Cerebellar nuclear complex (tissue), 1 donor: ENCODE results near the gene FARP2.

Experiments
- DNase-seq, 2 experiments: peaks; one replicate each; lab custom pipeline; 2025; lab: John Stamatoyannopoulos, UW

Gene FARP2

DNA sequence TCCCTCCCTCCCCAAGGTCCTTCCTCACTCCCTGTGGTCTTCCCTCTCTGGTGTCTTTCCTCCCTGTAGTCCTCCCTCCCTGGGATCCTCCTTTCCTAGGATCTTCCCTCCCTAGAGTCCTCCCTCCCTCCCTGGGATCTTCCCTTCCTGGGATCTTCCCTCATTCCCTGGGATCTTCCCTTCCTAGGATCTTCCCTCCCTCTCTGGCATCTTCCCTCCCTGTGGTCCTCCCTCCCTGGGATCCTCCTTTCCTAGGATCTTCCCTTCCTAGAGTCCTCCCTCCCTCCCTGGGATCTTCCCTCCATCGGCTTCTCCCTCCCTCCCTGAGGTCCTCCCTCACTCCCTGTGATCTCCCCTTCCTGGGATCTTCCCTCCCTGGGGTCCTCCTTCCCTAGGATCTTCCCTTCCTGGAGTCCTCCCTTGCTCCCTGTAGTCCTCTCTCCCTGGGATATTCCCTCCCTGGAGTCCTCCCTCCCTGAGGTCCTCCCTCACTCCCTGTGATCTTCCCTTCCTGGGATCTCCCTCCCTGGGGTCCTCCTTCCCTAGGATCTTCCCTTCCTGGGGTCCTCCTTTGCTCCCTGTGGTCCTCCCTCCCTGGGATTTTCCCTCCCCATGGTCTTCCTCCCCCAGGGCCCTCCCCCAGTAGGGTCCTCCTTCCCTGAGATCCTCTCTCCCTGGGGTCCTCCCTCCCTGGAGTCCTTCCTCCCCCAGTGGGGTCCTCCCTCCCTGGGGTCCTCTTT is 129.3 kb downstream of the FARP2 start:
- DNase-seq = no peak

DNA sequence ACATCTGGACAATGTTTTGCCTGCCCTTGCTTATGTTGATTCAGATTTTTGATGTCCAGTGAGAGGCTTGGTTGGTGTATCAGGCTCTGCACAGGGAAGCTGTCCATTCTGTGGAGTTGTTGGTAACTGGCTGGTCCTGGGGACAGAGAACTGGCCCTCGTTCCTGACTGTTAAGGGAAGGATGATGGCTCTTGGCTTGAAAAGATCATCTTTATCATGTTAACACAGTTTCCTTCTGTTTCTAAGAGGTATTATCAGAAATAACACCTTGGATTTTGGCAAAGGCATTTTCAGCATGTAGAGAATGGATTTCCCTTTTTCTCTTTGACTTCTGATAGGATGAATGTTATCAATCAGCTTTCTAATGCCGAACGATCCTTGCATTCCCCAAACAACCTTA is 133.0 kb downstream of the FARP2 start:
- DNase-seq = no peak

DNA sequence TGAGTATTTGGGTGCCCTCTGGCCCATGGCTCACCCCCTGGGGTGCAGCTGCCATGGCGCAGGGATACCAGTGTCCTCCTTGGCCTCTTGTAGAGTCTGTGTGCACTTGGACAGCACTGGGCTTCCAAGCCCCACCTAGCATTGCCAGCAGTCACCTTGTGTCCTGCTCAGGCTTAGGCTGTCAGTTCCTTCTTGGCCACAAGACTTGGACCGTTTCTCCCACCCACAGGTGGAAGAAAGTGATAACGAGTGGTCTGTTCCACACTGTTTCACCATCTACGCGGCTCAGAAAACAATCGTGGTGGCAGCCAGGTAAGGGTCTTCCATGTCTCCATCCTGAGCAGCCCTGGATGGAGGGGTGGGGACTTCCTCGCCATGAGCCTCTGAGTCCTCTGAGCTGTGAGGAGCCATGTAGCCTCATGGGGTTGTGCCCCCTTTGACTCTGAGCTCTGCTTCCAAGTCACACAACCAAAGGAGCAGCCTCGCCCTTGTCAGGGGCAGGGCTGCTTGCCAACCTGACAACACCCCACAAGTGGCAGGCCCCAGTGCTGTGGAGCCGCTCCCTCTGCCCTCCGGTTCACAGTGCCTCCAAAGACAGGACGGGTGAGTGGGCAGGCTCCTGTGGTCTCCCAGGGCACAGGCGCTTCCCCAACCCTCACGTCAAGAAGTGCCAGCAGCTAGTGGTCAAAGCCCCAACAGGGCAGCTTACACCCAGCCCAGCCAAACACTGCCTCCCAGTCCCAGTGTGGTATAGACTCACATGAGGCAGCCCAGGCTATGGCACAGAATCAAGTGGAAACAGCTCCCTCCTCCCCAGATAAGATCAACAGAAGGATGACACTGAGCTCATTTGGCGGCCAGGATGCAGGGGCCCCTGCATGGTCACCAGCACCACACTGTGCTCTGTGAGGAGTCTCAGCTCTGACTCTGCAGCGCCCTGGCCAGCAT is 133.9 kb downstream of the FARP2 start:
- no peak for DNase-seq

DNA sequence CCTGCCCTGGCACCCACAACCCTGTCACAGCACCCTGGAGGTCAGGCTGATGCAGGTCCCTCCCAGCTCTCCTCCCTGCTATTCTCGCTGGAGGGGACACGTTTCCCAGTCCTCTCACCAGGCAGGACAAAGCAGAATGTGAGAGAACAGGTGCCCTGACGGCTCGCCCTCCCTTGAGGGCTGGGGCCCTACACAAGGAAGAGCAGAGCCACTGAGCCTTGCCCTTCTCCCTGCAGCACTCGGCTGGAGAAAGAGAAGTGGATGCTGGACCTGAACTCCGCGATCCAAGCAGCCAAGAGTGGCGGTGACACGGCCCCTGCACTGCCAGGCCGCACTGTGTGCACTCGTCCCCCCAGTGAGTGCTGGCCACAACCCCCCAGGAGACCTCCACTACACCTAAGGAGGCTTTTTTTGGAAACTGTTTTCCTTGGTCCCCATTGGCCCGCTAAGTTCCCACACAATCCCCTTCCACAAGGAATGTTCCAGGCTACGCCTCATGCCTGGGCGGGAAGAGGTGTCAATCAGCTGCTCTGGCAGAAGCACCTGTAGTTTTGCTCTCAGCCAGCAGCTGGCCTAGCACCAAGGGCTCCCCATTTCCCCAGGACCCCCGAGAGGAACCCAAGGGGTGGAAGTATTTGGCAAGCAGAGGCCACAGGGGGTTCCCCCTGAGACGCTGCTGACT is 134.9 kb downstream of the FARP2 start:
- no peak for DNase-seq

DNA sequence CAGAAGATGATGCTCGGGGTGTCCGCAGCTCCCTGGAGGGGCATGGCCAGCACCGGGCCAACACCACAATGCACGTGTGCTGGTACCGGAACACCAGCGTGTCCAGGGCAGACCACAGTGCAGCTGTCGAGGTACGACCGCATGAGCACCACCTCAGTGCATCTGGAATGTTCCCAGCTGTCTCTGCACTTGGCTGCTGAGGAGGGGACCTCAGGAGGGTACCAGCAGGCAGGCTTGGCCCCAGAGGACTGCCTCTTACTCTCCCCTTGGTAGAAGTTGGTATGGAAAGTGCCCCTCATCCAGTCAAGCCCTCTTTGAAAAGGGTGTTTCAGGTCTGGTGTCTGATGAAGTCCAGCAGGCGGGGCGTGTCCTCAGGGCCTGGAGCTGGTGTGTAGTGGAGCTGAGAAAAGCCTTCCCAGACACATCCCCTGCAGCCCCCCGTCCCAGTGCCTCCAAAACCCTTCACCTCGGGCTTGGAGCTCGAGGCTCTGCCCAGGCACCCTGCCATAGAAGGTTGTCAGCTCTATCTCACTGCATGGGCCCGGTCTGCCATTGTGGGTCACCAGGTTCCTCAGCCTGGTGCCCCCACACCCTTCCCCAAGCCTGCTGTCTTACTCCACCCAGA is 135.6 kb downstream of the FARP2 start:
- DNase-seq = no peak

DNA sequence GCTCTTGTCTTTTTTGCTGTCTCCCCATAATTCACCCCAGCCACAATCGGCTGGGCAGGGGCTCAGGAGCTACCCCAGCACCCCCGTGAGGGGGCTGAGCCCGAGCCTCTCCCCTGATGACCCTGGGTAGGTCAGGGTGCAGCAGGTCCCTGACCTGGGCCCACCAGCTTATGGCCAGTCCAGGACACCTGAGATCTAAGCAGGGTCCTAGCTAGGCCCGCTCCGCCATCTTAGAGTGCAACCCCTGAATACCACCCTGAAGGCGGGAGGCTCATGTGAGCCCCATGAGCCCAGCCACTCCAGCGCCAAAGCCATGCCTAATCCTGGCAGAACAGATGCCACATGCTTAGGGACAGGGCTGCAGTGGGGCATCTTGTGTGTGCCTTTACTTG is 136.1 kb downstream of the FARP2 start:
- DNase-seq = no peak

DNA sequence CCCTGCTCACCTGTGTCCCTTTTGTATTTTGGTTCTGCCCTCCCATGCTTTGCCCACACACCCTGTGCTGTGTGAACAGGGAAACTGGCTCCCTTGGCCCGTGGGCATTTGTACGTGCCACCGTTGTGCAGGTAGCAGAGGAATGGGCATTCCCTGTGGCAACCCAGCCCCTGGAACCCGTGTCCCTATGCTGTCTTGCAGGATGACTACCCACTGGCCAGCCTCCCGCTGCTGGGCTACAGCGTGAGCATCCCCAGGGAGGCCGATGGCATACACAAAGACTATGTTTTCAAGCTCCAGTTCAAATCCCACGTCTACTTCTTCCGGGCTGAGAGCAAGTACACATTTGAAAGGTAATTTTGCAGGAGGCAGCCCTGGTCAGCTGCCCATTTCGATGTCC is 137.0 kb downstream of the FARP2 start:
- no peak for DNase-seq

DNA sequence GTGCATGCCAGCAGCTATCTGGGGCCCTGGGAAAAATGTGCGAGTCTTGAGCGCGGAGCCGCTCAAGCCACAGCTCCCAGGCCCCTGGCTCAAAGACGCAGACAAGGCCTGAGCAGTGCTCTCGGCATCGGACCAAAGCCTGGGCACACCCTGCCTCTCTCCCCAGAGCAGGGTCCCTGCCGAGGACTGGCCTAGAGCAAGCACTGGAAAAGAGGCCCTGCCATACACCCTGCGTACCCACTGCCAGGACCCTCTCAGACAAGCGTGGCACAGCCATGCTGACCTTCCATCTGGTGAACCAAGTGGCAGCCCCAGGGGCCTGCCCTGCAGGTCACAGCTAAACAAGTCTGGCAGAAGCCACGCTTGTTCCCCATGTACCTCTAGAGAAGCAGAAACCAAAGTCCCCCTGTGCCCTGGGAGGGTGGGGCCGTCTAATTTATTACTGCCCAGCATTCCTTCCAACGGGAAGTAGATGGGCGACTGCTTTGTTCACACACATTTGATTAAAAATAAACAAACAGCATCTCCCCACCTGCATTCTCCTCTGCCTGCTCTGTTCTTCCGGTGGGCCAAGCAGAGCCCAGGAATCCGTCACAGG is 138.3 kb downstream of the FARP2 start:
- no peak for DNase-seq

DNA sequence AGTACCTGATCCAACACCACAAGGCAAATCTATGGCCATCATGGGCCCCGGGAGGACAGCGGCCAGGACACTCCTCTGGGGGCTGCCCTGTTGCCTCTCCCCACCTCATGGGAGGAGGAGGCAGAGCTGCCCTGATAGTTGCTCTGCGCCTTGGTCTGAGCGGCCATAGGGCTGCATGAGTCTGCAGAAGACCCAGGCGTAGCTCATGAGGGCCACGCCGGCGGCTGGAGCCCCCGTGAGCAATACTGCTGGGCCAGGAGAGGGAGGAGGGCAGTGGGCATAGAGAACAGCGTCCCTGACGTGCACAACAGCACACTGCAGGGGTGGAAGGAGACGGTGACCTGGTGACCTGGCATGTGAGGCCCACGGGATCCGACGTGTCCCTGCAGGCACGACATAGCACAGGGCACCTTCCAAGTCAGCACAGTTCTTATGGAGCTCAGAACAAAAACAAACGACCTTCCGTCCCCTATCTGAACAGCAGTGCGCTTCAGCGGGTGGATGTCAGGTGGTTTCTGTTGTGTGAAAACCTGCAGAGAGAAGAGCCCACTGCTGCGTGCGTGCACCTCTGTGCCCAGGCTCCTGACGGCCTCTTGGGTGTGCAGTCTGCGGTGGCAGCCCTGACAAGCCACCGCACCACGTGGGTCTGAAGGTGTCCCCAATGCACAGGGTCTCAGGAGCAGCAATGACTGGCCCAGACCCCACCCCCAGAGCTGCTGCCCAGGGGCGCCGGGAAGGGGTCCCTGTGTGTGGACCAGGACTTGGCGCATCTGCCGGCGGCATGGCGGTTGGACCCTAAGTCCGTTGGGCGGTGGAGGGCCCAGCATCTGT is 139.3 kb downstream of the FARP2 start:
- no peak for DNase-seq

DNA sequence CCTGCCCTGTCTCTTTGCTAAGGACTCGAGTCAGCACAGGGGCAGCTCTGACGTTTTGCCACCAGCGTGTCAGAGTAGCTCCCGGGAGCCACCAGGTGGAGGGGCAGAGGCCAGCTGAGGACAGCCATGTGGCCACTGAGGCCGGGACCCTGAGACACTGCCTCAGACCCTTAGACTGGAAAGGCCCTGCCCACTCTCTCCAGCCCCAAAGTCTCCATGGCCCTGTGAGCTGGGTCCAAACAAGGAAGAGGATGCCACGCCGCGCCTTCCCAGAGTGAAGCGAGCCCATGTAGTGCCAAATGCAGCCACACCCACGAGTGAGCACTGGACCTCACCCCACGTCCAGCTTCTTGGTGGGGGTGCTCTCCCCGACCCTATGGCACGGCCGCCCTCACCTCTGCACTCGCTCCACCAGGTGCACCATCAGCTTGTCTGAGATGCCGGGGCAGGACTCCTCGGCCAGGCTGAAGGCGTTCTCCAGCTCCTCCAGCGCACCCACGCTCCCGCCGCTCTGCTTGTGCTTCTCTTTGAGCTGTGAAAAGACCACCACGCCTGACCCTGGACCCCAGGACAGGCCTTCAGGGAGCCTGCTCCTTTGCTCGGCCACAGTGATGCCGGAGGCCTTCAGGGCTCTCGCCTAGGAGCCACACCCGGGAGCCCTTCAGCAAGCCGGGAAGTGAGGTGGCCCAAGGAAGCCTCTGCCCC is 140.1 kb downstream of the FARP2 start:
- no peak for DNase-seq

DNA sequence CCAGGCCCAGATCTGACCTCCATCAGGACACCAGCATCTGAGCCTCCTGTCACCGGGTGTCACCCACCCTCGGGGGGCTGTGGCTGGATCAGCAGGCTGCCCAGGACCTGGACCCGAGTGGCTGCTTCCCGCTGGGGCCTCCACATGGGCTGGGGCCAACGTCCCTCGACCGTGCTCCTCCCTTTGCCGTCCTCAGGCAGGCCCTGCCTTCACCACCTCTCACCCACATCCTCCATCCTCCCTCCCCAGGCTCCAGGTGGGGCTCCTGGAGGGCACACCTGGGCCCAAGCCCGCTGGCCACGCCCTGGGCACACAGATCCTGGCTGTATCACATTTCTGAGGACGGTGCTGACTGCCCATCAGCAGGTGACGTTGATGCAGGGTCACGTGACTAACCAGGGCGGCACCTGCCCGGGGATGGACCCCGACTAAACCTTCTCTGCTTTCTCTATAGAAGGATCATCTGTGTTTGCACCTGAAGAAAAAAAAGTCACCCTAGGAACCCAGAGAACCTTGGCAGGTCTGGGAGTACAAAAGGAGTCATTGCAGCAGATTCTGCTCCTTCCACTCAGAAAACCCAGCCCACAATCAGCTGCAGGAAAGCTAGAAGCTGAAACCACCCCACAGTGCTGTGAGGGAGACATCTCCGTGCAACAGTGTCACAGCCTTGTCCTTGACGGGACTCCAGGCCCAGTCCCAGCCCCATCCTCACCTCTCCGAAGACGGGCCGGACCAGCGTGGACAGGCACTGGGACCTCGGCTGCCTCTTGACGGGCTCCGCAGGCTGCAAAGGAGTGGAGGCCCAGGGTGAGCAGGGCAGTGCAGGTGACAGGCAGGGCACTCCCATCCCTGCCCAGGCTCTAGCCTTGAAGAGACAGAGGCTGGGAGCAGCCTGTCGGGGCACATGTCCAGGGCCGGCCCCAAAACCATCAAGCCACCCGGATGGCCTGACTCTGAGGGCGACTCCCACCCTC is 141.1 kb downstream of the FARP2 start:
- DNase-seq = no peak

DNA sequence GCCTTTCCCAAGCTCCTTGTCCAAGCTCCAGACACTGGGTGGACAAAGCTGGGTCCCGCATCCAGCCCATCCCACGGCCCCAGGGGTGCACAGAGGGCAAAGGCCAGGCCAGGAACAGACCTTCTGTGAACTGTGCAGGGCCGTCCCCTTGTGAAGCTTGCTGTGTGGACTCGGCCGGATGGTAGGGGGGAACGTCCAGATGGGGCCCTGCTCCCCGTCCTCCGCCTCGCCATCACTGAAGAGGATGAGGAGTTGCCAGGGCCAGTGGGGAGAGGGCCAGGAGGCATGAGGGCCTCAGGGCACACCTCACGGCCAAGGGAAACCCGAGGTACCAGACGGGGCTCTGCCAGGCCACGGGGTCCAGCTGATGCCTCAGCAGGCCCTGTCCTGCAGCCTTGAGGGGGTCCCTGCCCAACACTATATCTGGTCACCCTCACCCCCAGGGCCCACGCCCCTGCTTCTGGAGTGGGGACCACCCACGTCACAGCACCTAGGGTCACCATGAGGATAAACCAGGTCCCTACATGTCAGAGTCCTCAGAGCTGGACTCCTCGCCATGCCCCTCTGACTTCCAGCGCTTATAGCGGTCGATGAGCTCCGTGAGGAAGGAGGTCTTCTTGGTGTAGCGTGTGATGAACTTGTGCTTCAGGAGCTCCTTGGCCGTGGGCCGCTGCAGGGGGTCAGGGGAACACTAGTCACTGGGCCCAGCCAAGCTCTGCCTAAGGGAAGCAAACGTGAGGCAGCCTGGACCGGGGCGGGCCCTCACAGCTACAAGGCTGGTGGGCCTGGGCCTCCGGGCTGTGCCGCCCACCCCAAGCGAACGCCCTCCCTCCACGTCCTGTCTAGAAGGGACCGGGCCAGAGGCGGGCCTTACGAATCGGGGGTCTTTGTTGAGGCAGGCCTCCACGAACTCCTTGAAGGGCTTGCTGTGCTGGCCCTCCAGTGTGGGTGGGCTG is 142.3 kb downstream of the FARP2 start:
- no peak for DNase-seq

DNA sequence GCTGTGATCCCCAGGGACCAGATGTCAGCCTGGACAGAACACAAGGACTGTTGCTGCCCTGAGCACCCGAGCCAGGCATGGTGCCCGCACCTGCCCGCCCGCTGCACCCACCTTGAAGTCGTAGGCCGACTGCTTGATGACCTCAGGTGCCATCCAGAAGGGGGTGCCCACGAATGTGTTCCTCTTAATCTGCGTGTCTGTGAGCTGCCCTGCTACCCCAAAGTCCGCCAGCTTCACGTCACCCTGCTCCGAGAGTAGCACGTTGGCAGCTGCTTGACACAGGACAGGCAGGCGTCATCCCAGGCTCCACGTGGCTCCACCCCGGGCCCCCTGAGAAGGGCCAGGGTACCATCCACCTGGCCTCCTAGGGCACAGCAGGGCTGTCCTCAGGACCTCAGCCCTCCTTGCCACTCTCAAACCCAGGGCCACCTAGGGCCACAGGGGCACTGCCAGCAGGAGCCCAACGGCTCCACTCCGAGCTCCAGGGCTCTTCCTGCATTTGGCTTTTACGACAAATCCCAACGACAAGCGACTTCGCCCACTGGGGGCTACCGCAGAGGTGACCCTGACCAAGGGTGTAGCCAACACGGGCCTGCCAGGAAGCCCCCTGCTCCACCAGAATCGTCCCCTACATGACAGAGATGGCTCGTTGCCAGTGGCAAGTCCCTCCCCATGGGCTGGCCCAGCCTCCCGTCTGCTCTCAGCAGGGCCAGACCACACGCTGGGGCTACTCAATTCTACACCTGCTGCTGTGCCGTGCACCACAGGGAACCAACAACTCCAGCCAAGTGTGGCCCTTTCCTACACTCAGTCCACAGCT is 143.3 kb downstream of the FARP2 start:
- no peak for DNase-seq

DNA sequence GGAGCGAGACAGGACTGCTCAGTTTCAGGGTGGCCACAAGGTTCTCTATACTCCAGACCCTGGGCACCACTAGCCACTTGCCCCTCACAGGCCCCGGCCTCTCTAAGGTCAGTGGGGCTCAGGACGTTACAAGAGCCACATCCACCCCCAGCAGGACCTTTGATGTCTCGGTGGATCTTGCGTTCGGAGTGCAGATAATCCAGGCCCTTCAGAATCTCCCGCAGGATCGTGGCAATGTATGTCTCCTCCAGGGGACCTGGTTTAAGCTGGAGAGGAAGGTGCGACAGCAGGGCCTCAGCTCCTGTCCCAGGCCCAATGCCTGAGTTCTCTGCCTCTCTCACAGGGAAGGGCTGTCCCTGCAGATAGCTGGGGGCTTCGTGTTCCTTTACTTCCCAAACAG is 143.9 kb downstream of the FARP2 start:
- no peak for DNase-seq

DNA sequence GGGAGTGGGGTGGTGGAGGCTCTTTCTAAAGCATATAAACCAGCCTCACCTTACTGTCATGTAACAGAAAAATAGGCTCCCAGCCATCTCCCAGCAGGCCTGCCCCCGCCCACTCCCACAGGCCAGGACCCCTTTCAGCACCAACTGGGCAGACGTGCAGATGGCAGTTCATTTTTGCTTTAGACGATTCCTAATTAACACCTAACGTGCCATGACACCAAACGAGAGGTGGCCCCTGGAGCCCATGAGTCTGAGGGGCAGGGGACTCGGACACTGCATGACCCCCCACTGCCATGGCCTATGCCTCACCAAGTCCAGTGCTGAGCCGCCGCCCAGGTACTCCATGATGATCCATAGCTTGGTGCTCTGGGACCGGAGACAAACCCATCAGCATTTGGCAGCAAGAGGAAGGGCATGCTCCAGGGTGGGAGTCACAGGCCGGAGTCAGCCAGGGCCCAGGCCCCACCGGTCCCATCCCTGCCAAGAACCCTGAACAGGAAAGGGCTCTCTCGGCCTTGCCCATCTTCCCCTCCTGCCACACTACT is 144.4 kb downstream of the FARP2 start:
- no peak for DNase-seq

DNA sequence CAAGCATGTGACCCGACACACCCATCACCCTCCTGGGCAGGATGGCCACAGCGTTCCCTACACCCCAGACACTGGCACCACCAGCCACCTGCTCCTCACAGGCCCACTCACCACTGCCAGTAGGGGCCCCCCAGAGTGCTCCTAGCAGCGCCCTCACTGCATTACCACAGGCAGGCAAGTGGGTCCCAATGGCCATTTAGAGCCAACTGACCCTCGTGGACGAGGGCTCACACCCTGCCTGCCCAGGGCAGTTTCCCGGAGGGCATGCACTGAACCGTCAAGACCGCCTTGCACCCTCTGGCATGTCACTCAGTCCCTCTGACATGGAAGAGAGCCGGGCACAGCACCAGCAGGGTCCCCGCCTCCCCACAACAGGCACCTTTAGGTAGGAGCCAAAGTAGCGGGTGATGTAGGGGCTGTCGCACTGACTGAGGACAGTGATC is 145.0 kb downstream of the FARP2 start:
- DNase-seq = no peak

DNA sequence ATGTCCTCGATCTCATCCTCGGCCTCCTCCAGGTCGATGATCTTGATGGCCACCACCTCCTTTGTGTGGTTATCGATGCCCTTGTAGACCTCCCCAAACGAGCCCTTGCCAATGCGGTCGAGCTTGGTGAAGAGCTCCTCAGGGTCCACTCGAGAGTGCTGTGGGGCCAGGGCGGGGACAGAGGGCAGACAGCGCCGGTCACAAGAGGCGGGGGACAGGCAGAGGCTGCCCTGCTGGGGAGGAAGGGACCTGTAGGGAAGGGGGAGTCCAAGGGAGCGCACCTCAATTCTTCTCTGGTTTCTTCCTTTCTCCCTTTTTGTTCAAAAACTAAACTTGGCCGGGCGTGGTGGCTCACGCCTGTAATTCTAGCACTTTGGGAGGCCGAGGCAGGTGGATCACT is 145.5 kb downstream of the FARP2 start:
- no peak for DNase-seq
